Measurements from ENCODE around the gene TBP.

GRCh38 chr6:170536671-170537070, 17.5 kb upstream of the TBP start:
- TF ChIP-seq POLR2A (IDR thresholded peaks at IDR 0.05; ENCODE audit: low read length) (no peak), GATA1 (IDR thresholded peaks at IDR 0.05; ENCODE audit: low read depth, low read length) (no peak)

All from erythroblast (primary cell).